Stomach smooth muscle (tissue), 2 donors: ENCODE results near the gene CTNNA2.

Experiments used
- H3K27ac ChIP-seq: one replicate; pipeline ENCODE4 v1.7.0; 2013; ENCODE audit warnings: mild to moderate bottlenecking, low read length, inconsistent platforms
- H3K27me3 ChIP-seq, 2 donors: one replicate each; pipeline ENCODE4 v1.7.0; 2013; ENCODE audit warnings: low read length in 2 of 2; ENCODE audit not compliant: insufficient read depth in 2 of 2, control insufficient read depth in 1 of 2
- H3K36me3 ChIP-seq, 2 donors: one replicate each; pipeline ENCODE4 v1.7.0; 2013; ENCODE audit warnings: low read length in 2 of 2; ENCODE audit not compliant: control insufficient read depth in 2 of 2, insufficient read depth in 2 of 2
- H3K4me1 ChIP-seq: one replicate; pipeline ENCODE4 v1.7.0; 2013; ENCODE audit warnings: low read length; ENCODE audit not compliant: control insufficient read depth, insufficient read depth
- H3K4me3 ChIP-seq, 2 donors: one replicate each; pipeline ENCODE4 v1.7.0; 2013; ENCODE audit warnings: low read length in 2 of 2
- H3K9ac ChIP-seq, 2 donors: one replicate each; pipeline ENCODE4 v1.7.0; 2013; ENCODE audit warnings: low read length in 2 of 2, mild to moderate bottlenecking in 1 of 2
- H3K9me3 ChIP-seq, 2 donors: one replicate each; pipeline ENCODE4 v1.7.0; 2013; ENCODE audit warnings: low read length in 2 of 2; ENCODE audit not compliant: control insufficient read depth in 2 of 2
- donor health status: healthy.
- donor health status: Pancreatic carcinoma.

CTNNA2 gene

GRCh38 chr2:79849949-79850348, 337.1 kb downstream of the CTNNA2 start:
- Histone ChIP-seq H3K27ac (no peak overlapping the region), H3K4me1 (no peaks in the 10 kb centered on the region), H3K9me3 (no peaks in the 10 kb centered on the region), H3K4me3 (no peak overlapping the region), H3K9ac (no peak overlapping the region), H3K36me3 (no peaks in the 10 kb centered on the region), H3K27me3 (no peaks in the 10 kb centered on the region)

- Histone ChIP-seq H3K9me3 (no peaks in the 10 kb centered on the region), H3K9ac (no peak overlapping the region), H3K36me3 (no peaks in the 10 kb centered on the region), H3K4me3 (no peak overlapping the region), H3K4me1 (no peaks in the 10 kb centered on the region), H3K27me3 (no peaks in the 10 kb centered on the region), H3K27ac (no peak overlapping the region)
Observed at GRCh38 chr2:79850912-79851311, 338.1 kb downstream of the CTNNA2 start.

- Histone ChIP-seq H3K9ac (no peak overlapping the region), H3K9me3 (no peaks in the 10 kb centered on the region), H3K4me1 (no peaks in the 10 kb centered on the region), H3K4me3 (no peak overlapping the region), H3K36me3 (no peaks in the 10 kb centered on the region), H3K27ac (no peak overlapping the region), H3K27me3 (no peaks in the 10 kb centered on the region)
Observed at GRCh38 chr2:79855264-79856006, 342.6 kb downstream of the CTNNA2 start.

- H3K4me1 ChIP-seq = no peaks in the 10 kb centered on the region
- H3K27ac ChIP-seq = no peak overlapping the region
- no peaks in the 10 kb centered on the region for H3K27me3 ChIP-seq
- H3K9me3 ChIP-seq = no peaks in the 10 kb centered on the region
- H3K36me3 ChIP-seq = no peaks in the 10 kb centered on the region
- no peak overlapping the region for H3K9ac ChIP-seq
- no peak overlapping the region for H3K4me3 ChIP-seq
Observed at GRCh38 chr2:79857888-79858287, 345.0 kb downstream of the CTNNA2 start.

GRCh38 chr2:79860228-79861058, 347.6 kb downstream of the CTNNA2 start:
- Histone ChIP-seq H3K27ac (no peak overlapping the region), H3K4me3 (no peak overlapping the region), H3K4me1 (no peaks in the 10 kb centered on the region), H3K36me3 (no peaks in the 10 kb centered on the region), H3K9ac (no peak overlapping the region), H3K27me3 (no peaks in the 10 kb centered on the region), H3K9me3 (no peaks in the 10 kb centered on the region)

- no peaks in the 10 kb centered on the region for H3K27me3 ChIP-seq
- no peak overlapping the region for H3K27ac ChIP-seq
- H3K9ac ChIP-seq = no peak overlapping the region
- H3K9me3 ChIP-seq = no peaks in the 10 kb centered on the region
- no peaks in the 10 kb centered on the region for H3K4me1 ChIP-seq
- H3K4me3 ChIP-seq = no peak overlapping the region
- no peaks in the 10 kb centered on the region for H3K36me3 ChIP-seq
Observed at GRCh38 chr2:79861059-79861374, 348.2 kb downstream of the CTNNA2 start.

GRCh38 chr2:79862756-79863155, 349.9 kb downstream of the CTNNA2 start:
- no peaks in the 10 kb centered on the region for H3K36me3 ChIP-seq
- H3K9ac ChIP-seq = no peak overlapping the region
- H3K9me3 ChIP-seq = no peaks in the 10 kb centered on the region
- no peaks in the 10 kb centered on the region for H3K27me3 ChIP-seq
- no peak overlapping the region for H3K4me3 ChIP-seq
- no peaks in the 10 kb centered on the region for H3K4me1 ChIP-seq
- no peak overlapping the region for H3K27ac ChIP-seq

GRCh38 chr2:79872656-79873055, 359.8 kb downstream of the CTNNA2 start:
- Histone ChIP-seq H3K27ac (no peak overlapping the region), H3K4me3 (no peak overlapping the region), H3K27me3 (no peaks in the 10 kb centered on the region), H3K9ac (no peak overlapping the region), H3K4me1 (no peaks in the 10 kb centered on the region), H3K36me3 (no peaks in the 10 kb centered on the region), H3K9me3 (no peaks in the 10 kb centered on the region)

GRCh38 chr2:79874015-79874414, 361.2 kb downstream of the CTNNA2 start:
- no peaks in the 10 kb centered on the region for H3K36me3 ChIP-seq
- H3K4me3 ChIP-seq = no peak overlapping the region
- H3K9me3 ChIP-seq = no peaks in the 10 kb centered on the region
- no peaks in the 10 kb centered on the region for H3K27me3 ChIP-seq
- no peaks in the 10 kb centered on the region for H3K4me1 ChIP-seq
- no peak overlapping the region for H3K9ac ChIP-seq
- H3K27ac ChIP-seq = no peak overlapping the region

GRCh38 chr2:79876430-79876829, 363.6 kb downstream of the CTNNA2 start:
- no peaks in the 10 kb centered on the region for H3K27me3 ChIP-seq
- H3K27ac ChIP-seq = no peak overlapping the region
- no peak overlapping the region for H3K4me3 ChIP-seq
- no peaks in the 10 kb centered on the region for H3K4me1 ChIP-seq
- no peaks in the 10 kb centered on the region for H3K9me3 ChIP-seq
- H3K9ac ChIP-seq = no peak overlapping the region
- no peaks in the 10 kb centered on the region for H3K36me3 ChIP-seq

GRCh38 chr2:79882548-79882947, 369.7 kb downstream of the CTNNA2 start:
- no peak overlapping the region for H3K9ac ChIP-seq
- no peaks in the 10 kb centered on the region for H3K9me3 ChIP-seq
- no peak overlapping the region for H3K4me3 ChIP-seq
- no peak overlapping the region for H3K27ac ChIP-seq
- H3K36me3 ChIP-seq = no peaks in the 10 kb centered on the region
- no peaks in the 10 kb centered on the region for H3K27me3 ChIP-seq
- no peaks in the 10 kb centered on the region for H3K4me1 ChIP-seq
